ENCODE data around the gene CD300LG.

The CD300LG gene

DNA sequence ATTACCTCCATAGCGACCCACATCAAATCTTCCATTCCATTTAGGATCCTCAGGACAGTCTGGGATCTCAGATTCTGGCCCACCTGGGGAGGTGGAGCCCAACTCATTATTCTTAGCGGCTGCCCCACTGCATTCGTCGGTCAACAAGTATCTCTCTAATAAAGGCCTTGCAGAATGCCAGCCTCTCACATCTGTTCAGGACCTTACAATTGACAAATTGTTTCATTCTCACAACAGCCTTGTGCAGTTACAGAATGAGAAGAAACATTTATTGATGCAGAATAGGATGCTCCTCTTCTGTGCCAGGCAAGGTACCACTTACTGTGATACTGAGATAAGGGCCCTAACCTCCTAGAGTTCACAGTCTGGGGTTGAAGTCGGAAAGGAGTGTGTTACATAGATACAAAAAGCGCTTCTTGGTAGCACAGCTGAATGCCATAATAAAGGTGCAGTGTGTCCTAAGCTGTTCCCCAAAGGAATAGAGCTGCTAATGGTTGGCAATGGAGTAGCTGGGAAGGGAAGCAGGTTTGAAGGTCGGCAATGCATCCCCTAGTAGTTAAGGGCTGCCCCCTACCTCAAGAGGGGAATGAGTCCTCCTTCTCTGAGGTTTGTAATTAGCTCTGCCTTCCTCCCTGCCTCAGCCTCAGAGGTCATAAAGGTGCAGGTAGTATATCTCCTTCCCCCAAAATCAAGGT is 62.7 kb downstream of the CD300LG start:
- FAIRE-seq, result no peak

DNA sequence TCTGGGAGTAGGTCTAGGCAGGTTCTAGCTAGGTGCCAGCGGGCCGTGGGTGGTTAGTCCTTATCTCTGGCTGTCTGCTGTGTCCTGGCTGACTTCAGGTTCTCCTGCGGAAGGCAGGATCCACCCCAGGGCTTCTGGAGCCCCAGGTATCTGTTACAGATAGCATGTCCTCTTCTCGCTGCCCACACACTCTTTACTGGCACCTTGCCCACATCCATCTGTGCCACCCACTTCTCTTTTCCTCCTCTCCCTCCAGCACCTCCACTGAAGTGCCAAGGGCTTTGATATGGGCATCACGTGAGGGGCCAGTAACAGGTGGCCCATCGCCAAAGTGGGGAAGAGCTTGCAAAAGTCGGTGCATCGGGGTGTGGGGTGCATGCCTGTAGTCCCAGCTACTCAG is 64.9 kb downstream of the CD300LG start:
- FAIRE-seq, result no peak

DNA sequence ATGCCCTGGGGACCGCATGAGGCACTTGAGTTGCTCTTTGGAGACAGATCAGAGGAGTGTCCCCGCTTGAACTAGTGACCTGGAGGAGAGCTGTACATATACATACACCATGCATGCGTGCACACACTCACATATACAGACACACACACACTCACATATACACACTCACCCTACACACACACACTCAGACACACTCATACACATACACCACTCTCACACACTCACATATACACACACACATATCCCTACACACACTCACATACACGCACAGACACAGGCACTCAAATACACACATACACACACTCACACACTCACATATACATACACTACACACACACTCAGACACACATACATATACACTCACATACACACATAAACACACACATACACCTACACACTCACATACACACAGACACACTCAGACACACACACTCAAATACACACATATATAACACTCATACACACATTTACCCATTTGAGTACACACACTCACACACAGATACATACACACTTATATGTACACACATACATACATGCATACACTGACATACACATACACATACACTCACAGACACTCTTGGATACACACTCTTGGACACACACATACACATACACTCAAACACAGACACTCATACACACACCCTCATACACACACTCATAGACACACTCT is 65.8 kb downstream of the CD300LG start:
- no peak for FAIRE-seq
